ENCODE results near the gene MMP15.

The MMP15 gene

GRCh38 chr16:58020628-58021521, 4.7 kb upstream of the MMP15 start:
- DNase-seq: no peak

- no peak for DNase-seq
Observed at GRCh38 chr16:58021661-58022551, 3.6 kb upstream of the MMP15 start.

- DNase-seq: peak; percentile 57
Observed at GRCh38 chr16:58022601-58023371, 2.8 kb upstream of the MMP15 start.

GRCh38 chr16:58024486-58025350, 836 bp upstream of the MMP15 start:
- DNase-seq: no peak

- DNase-seq: no peak
Observed at GRCh38 chr16:58026139-58026704, 668 bp downstream of the MMP15 start.

GRCh38 chr16:58026705-58027160, 1.2 kb downstream of the MMP15 start:
- no peak for DNase-seq

- DNase-seq: no peak
Observed at GRCh38 chr16:58027161-58027915, 1.8 kb downstream of the MMP15 start.

GRCh38 chr16:58027916-58028455, 2.4 kb downstream of the MMP15 start:
- DNase-seq: no peak

GRCh38 chr16:58028541-58029070, 3.1 kb downstream of the MMP15 start:
- no peak for DNase-seq

- no peak for DNase-seq
Observed at GRCh38 chr16:58029410-58029809, 3.9 kb downstream of the MMP15 start.

GRCh38 chr16:58030136-58030840, 4.7 kb downstream of the MMP15 start:
- no peak for DNase-seq

GRCh38 chr16:58031016-58031800, 5.7 kb downstream of the MMP15 start:
- DNase-seq: no peak

GRCh38 chr16:58032710-58033293, 7.2 kb downstream of the MMP15 start:
- no peak for DNase-seq

GRCh38 chr16:58034128-58034685, 8.7 kb downstream of the MMP15 start:
- no peak for DNase-seq

- no peak for DNase-seq
Observed at GRCh38 chr16:58034774-58035173, 9.2 kb downstream of the MMP15 start.

- no peak for DNase-seq
Observed at GRCh38 chr16:58035356-58036170, 10.0 kb downstream of the MMP15 start.

- DNase-seq: no peak
Observed at GRCh38 chr16:58036943-58037342, 11.4 kb downstream of the MMP15 start.
